A673 (cell line): ENCODE results near the gene WFDC10B. TPM values are rescaled to one million over a fixed set of nuclear protein-coding genes. Genes with fewer than 3 reads are reported as not detected.
"Not testable (repeated sequence)": the region's sequence is repeated elsewhere in the genome, so short reads cannot be mapped to it uniquely, and the experiment has no call there.

Experiments used
- BruUV-seq: library from RNA; stranded (reverse); fragments of 400-500 nt; replicated peaks from 2 replicates; lab custom pipeline; 2021; lab: Mats Ljungman, UMichigan
- CTCF ChIA-PET: fragments of 300-600 bp; sonication (Branson Sonifier 250); formaldehyde crosslinking; loops from one replicate; lab custom pipeline; 2022; ENCODE audit warnings: antibody characterized with exemption; lab: Charles Lee
- POLR2A ChIA-PET: fragments of 300-600 bp; sonication (Branson Sonifier 250); formaldehyde crosslinking; loops from one replicate; lab custom pipeline; 2022; ENCODE audit warnings: antibody characterized with exemption; ENCODE audit not compliant: low non-redundant PET; lab: Charles Lee
- DNase-seq: peaks from one replicate; pipeline ENCODE4 v3.0.0-alpha.2; 2015; ENCODE audit warnings: low spot score
- H3K27ac ChIP-seq: fragments of 200-600 bp; sonication (generic); 2 replicates; pipeline ENCODE4 v1.5.1; 2016; ENCODE audit warnings: mixed run types, low read depth, mild to moderate bottlenecking, mixed read lengths, antibody characterized with exemption, low read length; ENCODE audit not compliant: poor library complexity, severe bottlenecking
- H3K27me3 ChIP-seq: fragments of 200-600 bp; sonication (generic); replicated peaks from 2 replicates; pipeline ENCODE4 v1.6.1; 2017; ENCODE audit warnings: mixed run types, low read depth, mild to moderate bottlenecking, mixed read lengths, antibody characterized with exemption, low read length; ENCODE audit not compliant: insufficient read depth, poor library complexity
- H3K36me3 ChIP-seq: fragments of 200-600 bp; sonication (generic); 2 replicates; pipeline ENCODE4 v1.6.1; 2016; ENCODE audit warnings: mixed run types, mild to moderate bottlenecking, mixed read lengths, antibody characterized with exemption, low read length; ENCODE audit not compliant: insufficient read depth, poor library complexity, severe bottlenecking
- H3K4me1 ChIP-seq: fragments of 200-600 bp; sonication (generic); 2 replicates; pipeline ENCODE4 v1.6.1; 2017; ENCODE audit warnings: mixed run types, mild to moderate bottlenecking, mixed read lengths, antibody characterized with exemption, low read length; ENCODE audit not compliant: insufficient read depth, poor library complexity, severe bottlenecking
- H3K4me3 ChIP-seq: fragments of 200-600 bp; sonication (generic); 2 replicates; pipeline ENCODE4 v1.5.1; 2016; ENCODE audit warnings: low read depth, mixed run types, mild to moderate bottlenecking, mixed read lengths, low read length; ENCODE audit not compliant: poor library complexity, severe bottlenecking
- H3K9me3 ChIP-seq: fragments of 200-600 bp; sonication (generic); 2 replicates; pipeline ENCODE4 v1.6.1; 2016; ENCODE audit warnings: mixed run types, low read depth, mild to moderate bottlenecking, mixed read lengths, antibody characterized with exemption, low read length; ENCODE audit not compliant: poor library complexity, severe bottlenecking
- CTCF ChIP-seq: fragments of 300-800, 200-600 bp; sonication (generic); conservative IDR thresholded peaks from 2 replicates; pipeline ENCODE4 v1.5.1; 2017; ENCODE audit warnings: low read depth, mild to moderate bottlenecking, antibody characterized with exemption, low read length, moderate library complexity, mixed read lengths
- EZH2 ChIP-seq: fragments of 200-600 bp; sonication (generic); IDR thresholded peaks from 2 replicates; pipeline ENCODE4 v1.6.1; 2017; ENCODE audit warnings: borderline replicate concordance, low read depth, mild to moderate bottlenecking, mixed read lengths, antibody characterized with exemption, low read length; ENCODE audit not compliant: poor library complexity, severe bottlenecking
- intact Hi-C: fragments of 100-400 bp; cut with micrococcal nuclease; formaldehyde crosslinking; loops from one replicate; pipeline ENCODE4 v1.10.0; 2022; ENCODE audit not compliant: unreplicated experiment
- total RNA-seq: library from RNA; stranded (reverse); gene quantifications from 2 replicates; pipeline ENCODE4 v1.2.3, GENCODE V29; 2021

Gene WFDC10B
- total RNA-seq, 1 experiment from 2014 or later: not detected

DNA sequence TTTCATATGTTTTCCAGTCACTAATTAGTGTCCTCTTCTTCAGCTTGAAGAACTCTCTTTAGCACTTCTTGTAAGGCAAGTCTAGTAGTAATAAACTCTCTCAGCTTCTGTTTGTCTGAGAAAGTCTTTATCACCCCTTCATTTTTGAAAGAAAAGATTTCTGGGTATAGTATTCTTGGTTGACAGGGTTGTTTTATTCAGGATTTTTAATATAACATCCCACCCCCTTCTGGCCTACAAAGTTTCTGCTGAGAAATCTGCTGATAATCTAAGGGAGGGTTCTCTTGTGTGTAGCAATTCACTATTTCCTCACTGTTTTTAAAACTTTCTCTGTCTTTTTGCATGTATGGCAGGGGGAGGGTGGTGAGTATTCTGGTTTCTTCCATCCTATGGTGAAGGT is 25.2 kb downstream of the WFDC10B start:
- POLR2A ChIA-PET: no interaction called here
- no peaks in the 10 kb centered on the region for H3K9me3 ChIP-seq
- no peak overlapping the region for H3K4me3 ChIP-seq
- no peaks in the 10 kb centered on the region for H3K4me1 ChIP-seq
- no peak overlapping the region for H3K27ac ChIP-seq
- no TSS peak for BruUV-seq
- peaks cover under 1% of the 10 kb centered on the region for H3K27me3 ChIP-seq
- DNase-seq: no peak
- TF ChIP-seq CTCF: no peak
- TF ChIP-seq EZH2: no peak
- no peaks in the 10 kb centered on the region for H3K36me3 ChIP-seq
- intact Hi-C loops: no loop called here
- CTCF ChIA-PET: no interaction called here

DNA sequence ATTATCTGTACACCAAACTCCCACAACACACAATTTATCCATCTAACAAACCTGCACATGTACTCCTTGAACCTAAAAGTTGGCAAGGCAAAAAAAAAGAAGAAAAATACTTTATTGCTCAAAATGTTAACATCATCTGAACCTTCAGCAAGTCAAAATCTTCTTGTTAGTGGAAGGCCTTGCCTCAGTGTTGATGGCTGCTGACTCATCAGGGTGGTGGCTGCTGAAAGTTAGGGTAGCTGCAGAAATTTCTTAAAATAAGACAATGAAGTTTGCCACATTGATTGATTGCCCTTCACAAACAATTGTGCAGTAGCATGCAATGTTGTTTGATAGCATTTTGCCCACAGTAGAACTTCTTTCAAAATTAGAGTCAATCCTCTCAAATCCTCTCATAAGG is 32.1 kb downstream of the WFDC10B start:
- Histone ChIP-seq H3K27me3 (peaks cover 17% of the 10 kb centered on the region), H3K36me3 (no peaks in the 10 kb centered on the region), H3K27ac (no peak overlapping the region), H3K4me3 (no peak overlapping the region), H3K4me1 (no peaks in the 10 kb centered on the region), H3K9me3 (no peaks in the 10 kb centered on the region)
- intact Hi-C loops: no loop called here
- POLR2A ChIA-PET: no interaction called here
- TF ChIP-seq EZH2 (no peak), CTCF (no peak)
- DNase-seq: no peak
- no TSS peak for BruUV-seq
- CTCF ChIA-PET: no interaction called here

DNA sequence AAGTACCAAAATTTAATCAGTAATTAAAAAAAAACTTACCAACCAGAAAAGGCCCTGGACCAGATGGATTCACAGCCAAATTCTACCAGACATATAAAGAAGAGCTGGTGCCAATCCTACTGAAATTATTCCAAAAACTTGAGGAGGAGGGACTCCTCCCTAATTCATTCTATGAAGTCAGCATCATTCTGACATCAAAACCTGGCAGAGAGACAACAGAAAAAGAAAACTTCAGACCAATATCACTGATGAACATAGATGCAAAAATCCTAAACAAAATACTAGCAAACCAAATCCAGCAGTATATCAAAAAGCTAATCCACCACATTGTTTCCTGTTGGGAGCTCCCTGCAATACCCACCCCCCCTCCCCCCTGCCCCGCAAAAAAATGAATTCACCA is 34.7 kb downstream of the WFDC10B start, which contains the start of gene WFDC11:
Gene WFDC11, minus strand, starts transcription at position 101 of the 400 bp plus-strand sequence. CDS start 19,639 bp downstream, outside the sequence.
- H3K27ac ChIP-seq: no peak within 1 kb of the TSS
- intact Hi-C loops: no loop called here
- H3K27me3 ChIP-seq: peaks cover 17% of the 10 kb centered on the region
- no peaks in the 10 kb centered on the region for H3K9me3 ChIP-seq
- ChIA-PET CTCF (no interaction called here), POLR2A (no interaction called here)
- H3K4me1 ChIP-seq: no peaks in the 10 kb centered on the region
- TF ChIP-seq EZH2: no peak
- TF ChIP-seq CTCF: no peak
- H3K36me3 ChIP-seq: no peaks in the 10 kb centered on the region
- no peak within 1 kb of the TSS for H3K4me3 ChIP-seq
- DNase-seq: no peak
- BruUV-seq: no TSS peak

DNA sequence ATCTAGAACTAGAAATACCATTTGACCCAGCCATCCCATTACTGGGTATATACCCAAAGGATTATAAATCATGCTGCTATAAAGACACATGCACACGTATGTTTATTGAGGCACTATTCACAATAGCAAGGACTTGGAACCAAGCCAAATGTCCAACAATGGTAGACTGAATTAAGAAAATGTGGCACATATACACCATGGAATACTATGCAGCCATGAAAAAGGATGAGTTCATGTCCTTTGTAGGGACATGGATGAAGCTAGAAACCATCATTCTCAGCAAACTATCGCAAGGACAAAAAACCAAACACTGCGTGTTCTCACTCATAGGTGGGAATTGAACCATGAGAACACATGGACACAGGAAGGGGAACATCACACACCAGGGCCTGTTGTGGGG is 47.8 kb downstream of the WFDC10B start:
- H3K4me3 ChIP-seq, H3K36me3 ChIP-seq, DNase-seq, H3K27me3 ChIP-seq, H3K9me3 ChIP-seq, H3K4me1 ChIP-seq, POLR2A ChIA-PET, intact Hi-C loops, H3K27ac ChIP-seq, CTCF ChIA-PET, BruUV-seq: not testable (repeated sequence)

DNA sequence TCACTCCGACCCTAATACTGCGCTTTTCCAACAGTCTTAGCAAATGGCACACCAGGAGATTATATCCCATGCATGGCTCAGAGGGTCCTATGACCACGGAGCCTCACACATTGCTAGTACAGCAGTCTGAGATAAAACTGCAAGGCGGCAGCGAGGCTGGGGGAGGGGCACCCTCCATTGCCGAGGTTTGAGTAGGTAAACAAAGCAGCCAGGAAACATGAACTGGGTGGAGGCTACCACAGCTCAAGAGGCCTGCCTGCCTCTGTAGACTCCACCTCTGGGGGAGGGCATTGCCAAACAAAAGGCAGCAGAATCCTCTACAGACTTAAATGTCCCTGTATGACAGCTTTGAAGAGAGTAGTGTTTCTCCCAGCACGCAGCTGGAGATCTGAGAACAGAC is 53.1 kb downstream of the WFDC10B start:
- POLR2A ChIA-PET, H3K27ac ChIP-seq, H3K36me3 ChIP-seq, H3K27me3 ChIP-seq, CTCF ChIA-PET, DNase-seq, H3K4me3 ChIP-seq, intact Hi-C loops, BruUV-seq, H3K9me3 ChIP-seq, H3K4me1 ChIP-seq: not testable (repeated sequence)
